Lower leg skin (tissue), 4 donors: ENCODE data around the gene GATA6. TPM values are rescaled to one million over a fixed set of nuclear protein-coding genes. Genes with fewer than 3 reads are reported as not detected.

Experiments
- DNase-seq, 2 donors: peaks; one replicate each; pipeline ENCODE4 v3.0.0-alpha.2; 2019; ENCODE audit warnings: low spot score in 2 of 2
- H3K4me3 ChIP-seq: fragments of 200-600 bp; sonication (generic); 2 replicates; pipeline ENCODE4 v1.5.1; 2017; ENCODE audit warnings: mild to moderate bottlenecking, low read depth; ENCODE audit not compliant: poor library complexity, severe bottlenecking
- POLR2A ChIP-seq, 2 donors: fragments of 450-650 bp; IDR thresholded peaks; one replicate each; pipeline ENCODE4 v1.6.1; 2016 to 2017; ENCODE audit warnings: antibody characterized with exemption in 2 of 2, mild to moderate bottlenecking in 1 of 2, moderate library complexity in 1 of 2
- WGBS, 2 donors: methylation state at CpG; one replicate each; pipeline ENCODE4 v1.1.5; 2018; 5-methylcytosine and 5-hydroxymethylcytosine counted together
- intact Hi-C: fragments of 100-400 bp; cut with DNase I; formaldehyde crosslinking; loops from one replicate; pipeline ENCODE4 v1.15.0; 2023; ENCODE audit warnings: low total_unique reads
- total RNA-seq, 4 donors: library from RNA; depleted of rRNA; stranded (reverse); fragments of >200 nt; gene quantifications; one replicate each; pipeline ENCODE4 v1.1.0, GENCODE V29; 2016
- TF ChIP-seq, protein P1 (sequence below), 3 donors: fragments of 450-650 bp; IDR thresholded peaks; one replicate each; pipeline ENCODE4 v1.5.1; 2016; ENCODE audit warnings: antibody characterized with exemption in 3 of 3, mild to moderate bottlenecking in 3 of 3, moderate library complexity in 2 of 3

GATA6 gene
- total RNA-seq, 4 donors from 2014 or later, result 0.65 to 6.7 (median 5.1) TPM

GRCh38 chr18:22224339-22224738, 55.0 kb downstream of the GATA6 start:
- WGBS, 2 donors, result 45 to 64% methylated on average over 1 of the region's 1 CpG
- TF ChIP-seq, protein P1, sequence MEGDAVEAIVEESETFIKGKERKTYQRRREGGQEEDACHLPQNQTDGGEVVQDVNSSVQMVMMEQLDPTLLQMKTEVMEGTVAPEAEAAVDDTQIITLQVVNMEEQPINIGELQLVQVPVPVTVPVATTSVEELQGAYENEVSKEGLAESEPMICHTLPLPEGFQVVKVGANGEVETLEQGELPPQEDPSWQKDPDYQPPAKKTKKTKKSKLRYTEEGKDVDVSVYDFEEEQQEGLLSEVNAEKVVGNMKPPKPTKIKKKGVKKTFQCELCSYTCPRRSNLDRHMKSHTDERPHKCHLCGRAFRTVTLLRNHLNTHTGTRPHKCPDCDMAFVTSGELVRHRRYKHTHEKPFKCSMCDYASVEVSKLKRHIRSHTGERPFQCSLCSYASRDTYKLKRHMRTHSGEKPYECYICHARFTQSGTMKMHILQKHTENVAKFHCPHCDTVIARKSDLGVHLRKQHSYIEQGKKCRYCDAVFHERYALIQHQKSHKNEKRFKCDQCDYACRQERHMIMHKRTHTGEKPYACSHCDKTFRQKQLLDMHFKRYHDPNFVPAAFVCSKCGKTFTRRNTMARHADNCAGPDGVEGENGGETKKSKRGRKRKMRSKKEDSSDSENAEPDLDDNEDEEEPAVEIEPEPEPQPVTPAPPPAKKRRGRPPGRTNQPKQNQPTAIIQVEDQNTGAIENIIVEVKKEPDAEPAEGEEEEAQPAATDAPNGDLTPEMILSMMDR (IDR thresholded peaks at IDR 0.05), result no peak
- no peak for TF ChIP-seq POLR2A (IDR thresholded peaks at IDR 0.05)
- no peak for DNase-seq
- no peak overlapping the region for H3K4me3 ChIP-seq
- intact Hi-C loops, result no loop called here

DNA sequence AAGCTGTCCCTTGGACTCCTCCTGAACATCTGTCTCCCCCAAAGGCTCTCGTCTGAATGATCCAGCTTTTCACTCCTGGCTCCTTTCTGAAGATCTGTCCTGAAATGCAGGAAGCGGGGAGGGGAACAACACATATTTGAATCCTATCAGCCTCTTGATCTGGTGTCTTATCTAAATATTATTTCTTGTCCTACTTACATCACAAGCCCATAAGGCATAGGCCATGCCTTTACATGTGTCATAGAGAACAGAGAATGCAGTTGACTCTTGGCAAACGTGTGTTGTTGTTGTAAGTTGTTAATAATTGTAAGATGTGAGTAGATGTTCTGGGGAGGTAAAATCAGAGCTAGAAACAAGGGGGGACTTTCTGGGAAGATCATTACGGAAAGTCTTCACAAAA, 57.4 kb downstream of the GATA6 start:
- 52 to 68% methylated on average over 4 of the region's 4 CpGs for WGBS, 2 donors
- TF ChIP-seq, protein P1 (IDR thresholded peaks at IDR 0.05), result no peak
- TF ChIP-seq POLR2A (IDR thresholded peaks at IDR 0.05), result no peak

DNA sequence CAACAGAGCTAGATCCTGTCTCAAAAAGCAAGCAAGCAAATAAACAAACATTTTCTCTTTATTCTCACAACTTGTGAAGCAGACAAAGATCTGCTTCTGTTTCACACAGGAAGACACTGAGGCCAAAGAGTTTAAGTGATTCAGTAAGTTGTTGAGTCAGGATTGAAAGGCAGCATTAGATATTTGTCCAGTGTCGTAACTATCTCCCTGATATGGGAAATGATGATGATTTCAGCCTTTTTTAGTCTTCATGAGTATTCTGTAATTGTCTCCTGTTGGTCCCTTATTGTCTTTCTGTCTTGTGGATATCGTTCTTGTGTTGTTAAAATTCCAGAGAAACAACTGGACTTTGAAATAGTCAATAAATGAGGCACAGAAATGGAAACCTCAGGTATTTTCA, 59.6 kb downstream of the GATA6 start:
- DNase-seq, result no peak
- no peak for TF ChIP-seq POLR2A (IDR thresholded peaks at IDR 0.05)
- TF ChIP-seq, protein P1 (IDR thresholded peaks at IDR 0.05), result no peak
- intact Hi-C loops, result no loop called here
- H3K4me3 ChIP-seq, result no peak overlapping the region
- WGBS, 2 donors, result 77 to 79% methylated on average over 2 of the region's 2 CpGs

More for the DNA sequence above, 57.4 kb downstream of the GATA6 start:
- no peak overlapping the region for H3K4me3 ChIP-seq
- intact Hi-C loops, result no loop called here
- no peak for DNase-seq

- 90% methylated on average over 7 of the region's 7 CpGs for WGBS, 2 donors
- intact Hi-C loops, result no loop called here
- H3K4me3 ChIP-seq, result no peak overlapping the region
- TF ChIP-seq POLR2A (IDR thresholded peaks at IDR 0.05), result no peak
- TF ChIP-seq, protein P1 (IDR thresholded peaks at IDR 0.05), result no peak
- DNase-seq, result no peak
Measured at GRCh38 chr18:22229456-22230124, 60.2 kb downstream of the GATA6 start.

DNA sequence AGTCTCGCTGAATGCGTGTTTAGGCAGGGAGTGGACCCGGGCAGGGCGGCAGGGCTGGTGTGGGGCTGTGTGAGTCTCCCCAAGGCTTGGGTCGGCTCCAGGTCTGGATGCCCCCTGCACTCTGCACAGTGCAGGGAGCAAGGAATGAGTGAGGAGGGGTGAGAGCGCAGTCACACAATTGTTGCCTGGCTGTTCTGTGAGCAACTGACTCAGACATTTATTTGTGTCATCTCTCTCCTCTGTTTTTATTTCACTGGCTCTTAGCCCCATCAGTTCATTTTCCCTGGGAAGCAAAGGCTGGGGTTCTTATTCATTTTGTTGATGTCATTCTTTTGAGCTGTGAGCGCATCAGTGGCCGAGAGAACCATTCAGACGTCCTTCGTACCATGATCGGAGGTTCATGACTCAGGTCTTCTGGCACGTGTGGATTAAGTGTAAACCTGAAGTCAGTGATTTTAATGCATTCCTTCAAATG, 61.1 kb downstream of the GATA6 start:
- H3K4me3 ChIP-seq, result no peak overlapping the region
- WGBS, 2 donors, result 77 to 86% methylated on average over 12 of the region's 12 CpGs
- TF ChIP-seq, protein P1 (IDR thresholded peaks at IDR 0.05), result no peak
- TF ChIP-seq POLR2A (IDR thresholded peaks at IDR 0.05), result no peak
- intact Hi-C loops, result no loop called here
- no peak for DNase-seq

DNA sequence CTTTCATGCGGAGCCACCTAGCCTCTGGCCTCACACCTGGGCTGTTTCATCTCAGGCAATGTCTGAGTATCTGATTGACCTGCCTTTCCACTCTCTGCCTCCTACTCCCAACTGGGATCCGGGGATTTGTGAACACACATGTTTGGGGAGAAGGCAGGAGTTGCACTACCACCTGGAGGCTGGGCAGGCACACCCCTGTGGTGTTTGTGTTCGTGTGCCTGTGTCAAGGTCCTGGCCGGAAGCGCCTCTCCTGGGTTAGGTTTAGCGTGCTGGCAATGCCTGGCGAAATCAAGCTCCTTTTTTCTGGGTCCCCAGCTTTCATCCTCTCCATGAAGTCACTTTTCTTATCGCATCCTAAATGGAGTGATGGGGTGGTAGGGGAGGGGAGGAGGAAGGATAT, 63.9 kb downstream of the GATA6 start:
- no peak for TF ChIP-seq POLR2A (IDR thresholded peaks at IDR 0.05)
- TF ChIP-seq, protein P1 (IDR thresholded peaks at IDR 0.05), result no peak
- WGBS, 2 donors, result 58 to 78% methylated on average over 8 of the region's 8 CpGs
- no peak overlapping the region for H3K4me3 ChIP-seq
- DNase-seq, result no peak
- intact Hi-C loops, result no loop called here
